Activated CD8-positive, alpha-beta T cell treated with anti-CD3 and anti-CD28 coated beads, Interleukin-2, amount 10 ng/mL, durations not matched to agents 7 days and 5 days (primary cell): ENCODE data around the gene RPEL1. TPM values are rescaled to one million over a fixed set of nuclear protein-coding genes. Genes with fewer than 3 reads are reported as not detected.
"Not testable (repeated sequence)": the region's sequence is repeated elsewhere in the genome, so short reads cannot be mapped to it uniquely, and the experiment has no call there.

Experiments used
- ATAC-seq: fragments of 150-1000 bp; cut with Tn5 transposase; one replicate; pipeline ENCODE4 v1.10.0; 2021; ENCODE audit warnings: moderate library complexity
- CTCF ChIA-PET: fragments of 350-600 bp; sonication (Branson Sonifier 250); formaldehyde crosslinking; loops from one replicate; lab custom pipeline; 2021; ENCODE audit warnings: antibody characterized with exemption; lab: Charles Lee
- POLR2A ChIA-PET: fragments of 350-600 bp; sonication (Branson Sonifier 250); formaldehyde crosslinking; loops from one replicate; lab custom pipeline; 2021; ENCODE audit warnings: antibody characterized with exemption; lab: Charles Lee
- DNase-seq: peaks from one replicate; pipeline ENCODE4 v3.0.0-alpha.2; 2020
- H3K27ac Mint-ChIP-seq: one replicate; pipeline ENCODE4 v1.8.0; 2021; ENCODE audit warnings: mild to moderate bottlenecking, mixed read lengths
- H3K27me3 Mint-ChIP-seq: one replicate; pipeline ENCODE4 v1.8.0; 2021; ENCODE audit warnings: low read depth, mixed read lengths
- H3K36me3 Mint-ChIP-seq: one replicate; pipeline ENCODE4 v1.8.0; 2021; ENCODE audit warnings: low read depth, mixed read lengths
- H3K4me1 Mint-ChIP-seq: one replicate; pipeline ENCODE4 v1.8.0; 2021; ENCODE audit warnings: low read depth, mixed read lengths
- H3K4me3 Mint-ChIP-seq: one replicate; pipeline ENCODE4 v1.8.0; 2021; ENCODE audit warnings: mild to moderate bottlenecking, mixed read lengths
- H3K9me3 Mint-ChIP-seq: one replicate; pipeline ENCODE4 v1.8.0; 2022; ENCODE audit warnings: mixed read lengths; ENCODE audit not compliant: insufficient read depth
- total RNA-seq, 2 experiments: library from RNA; stranded (reverse); gene quantifications; one replicate each; pipeline ENCODE4 v1.2.3, GENCODE V29; 2021

Gene RPEL1
- total RNA-seq: under 1 TPM in 1 of 2 experiments, not detected in 1; 0.16 TPM

DNA sequence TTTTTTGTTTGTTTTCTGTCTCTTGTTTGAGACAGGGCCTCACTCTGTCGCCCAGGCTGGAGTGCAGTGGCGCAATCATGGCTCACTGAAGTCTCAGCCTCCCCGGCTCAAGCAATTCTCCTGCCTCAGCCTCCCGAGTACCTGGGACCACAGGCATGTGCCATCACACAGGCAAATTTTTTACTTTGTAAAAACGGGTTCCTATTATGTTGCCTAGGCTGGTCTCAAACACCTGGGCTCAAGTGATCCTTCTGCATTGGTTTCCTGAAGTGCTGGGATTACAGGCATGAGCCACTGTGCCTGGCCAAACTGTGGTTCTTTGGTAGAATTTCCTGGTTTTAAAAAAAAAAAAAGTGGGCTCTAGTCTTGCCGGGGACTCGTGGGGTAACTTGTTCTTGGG is at the start of gene RPEL1:
Gene RPEL1, plus strand, starts transcription at position 301 of the 400 bp plus-strand sequence. CDS start 110 bp downstream, outside the sequence.
- H3K36me3 Mint-ChIP-seq, ATAC-seq, H3K27ac Mint-ChIP-seq, H3K4me3 Mint-ChIP-seq, H3K27me3 Mint-ChIP-seq, H3K9me3 Mint-ChIP-seq, DNase-seq, POLR2A ChIA-PET: not testable (repeated sequence)
- peaks cover 13% of the 10 kb centered on the region for H3K4me1 Mint-ChIP-seq
- CTCF ChIA-PET: interaction anchor here (1.4 to 4.5 kb wide), 5 partner anchors 142 to 328 kb away, joined by 7 to 46 read pairs (median 10); partner anchors contain the start of gene CNNM2

DNA sequence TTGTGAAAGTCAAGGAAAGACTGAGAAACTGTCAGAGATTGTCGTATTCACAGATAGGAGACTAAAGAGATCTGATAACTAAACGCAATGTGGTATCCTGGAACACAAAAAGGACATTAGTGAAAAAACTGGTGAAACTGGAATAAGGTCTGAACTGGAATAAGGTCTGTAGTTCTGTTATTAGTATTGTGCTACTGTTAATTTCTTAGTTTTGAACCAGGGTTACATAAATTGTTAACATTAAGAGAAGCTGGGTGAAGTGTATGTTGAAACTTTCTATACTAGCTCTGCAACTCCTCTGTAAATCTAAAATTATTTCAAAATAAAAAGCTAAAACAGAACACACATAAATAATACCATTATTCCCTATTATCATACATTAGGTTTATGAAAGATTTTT is 49.2 kb upstream of the RPEL1 start:
- H3K4me1 Mint-ChIP-seq: peaks cover 33% of the 10 kb centered on the region
- no peaks in the 10 kb centered on the region for H3K9me3 Mint-ChIP-seq
- H3K36me3 Mint-ChIP-seq: peaks cover 9% of the 10 kb centered on the region
- H3K4me3 Mint-ChIP-seq: no peak overlapping the region
- H3K27me3 Mint-ChIP-seq: peaks cover 3% of the 10 kb centered on the region
- ChIA-PET CTCF (interaction anchor here (1.3 kb wide), 1 partner anchor 48 kb away, joined by 5 read pairs; no protein-coding TSS in a partner anchor), POLR2A (interaction anchor here (1.2 kb wide), 1 partner anchor 13 kb away, joined by 3 read pairs; no protein-coding TSS in a partner anchor)
- H3K27ac Mint-ChIP-seq: no peak overlapping the region
- ATAC-seq (no peak), DNase-seq (no peak)

DNA sequence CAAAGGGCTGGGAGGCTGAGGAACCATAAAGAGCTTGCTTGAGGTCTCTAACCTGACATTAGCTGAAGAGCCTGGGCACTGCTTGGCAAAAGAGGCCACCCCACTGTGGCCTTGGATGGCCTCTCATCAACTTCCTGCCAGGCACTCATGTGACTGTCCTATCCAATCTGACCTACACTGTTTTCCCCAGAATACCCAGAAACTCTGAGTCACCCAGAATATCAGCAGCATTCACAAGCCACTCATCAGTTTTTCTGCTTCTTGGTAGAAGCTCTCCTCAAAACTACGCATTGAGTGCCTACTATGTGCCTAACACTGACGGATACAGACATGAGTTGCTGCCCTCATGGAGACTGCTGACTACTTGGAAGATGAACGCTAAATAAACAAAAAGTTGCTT is 48.5 kb upstream of the RPEL1 start:
- H3K4me3 Mint-ChIP-seq: no peak overlapping the region
- peaks cover 26% of the 10 kb centered on the region for H3K4me1 Mint-ChIP-seq
- DNase-seq (peak; percentile 24), ATAC-seq (no peak)
- CTCF ChIA-PET: interaction anchor here (1.3 kb wide), 1 partner anchor 47 kb away, joined by 5 read pairs; no protein-coding TSS in a partner anchor
- peaks cover 3% of the 10 kb centered on the region for H3K27me3 Mint-ChIP-seq
- H3K36me3 Mint-ChIP-seq: peaks cover 3% of the 10 kb centered on the region
- H3K27ac Mint-ChIP-seq: no peak overlapping the region
- no peaks in the 10 kb centered on the region for H3K9me3 Mint-ChIP-seq
- POLR2A ChIA-PET: interaction anchor here (1.2 kb wide), 1 partner anchor 14 kb away, joined by 3 read pairs; no protein-coding TSS in a partner anchor

DNA sequence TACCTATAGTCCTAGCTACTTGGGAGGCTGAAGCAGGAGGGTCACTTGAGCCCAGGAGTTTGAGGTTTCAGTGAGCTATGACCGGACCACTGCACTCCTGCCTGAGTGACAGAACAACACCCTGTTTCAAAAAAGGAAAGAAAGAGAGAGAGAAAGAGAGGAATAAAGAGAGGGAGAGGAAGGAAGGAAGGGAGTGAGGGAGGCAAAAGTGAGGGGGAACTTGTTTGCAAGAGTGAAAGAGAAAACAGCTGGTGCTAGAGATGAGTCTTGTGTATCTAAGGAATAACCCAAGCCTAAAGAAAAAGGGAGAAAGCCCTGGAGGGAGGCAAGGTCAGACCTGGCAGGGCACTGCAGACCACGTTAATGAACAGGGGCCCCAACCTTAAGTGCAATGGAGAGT is 47.8 kb upstream of the RPEL1 start:
- Mint-ChIP-seq H3K9me3 (no peaks in the 10 kb centered on the region), H3K4me1 (peaks cover 25% of the 10 kb centered on the region), H3K27ac (no peak overlapping the region), H3K27me3 (peaks cover 4% of the 10 kb centered on the region), H3K36me3 (peaks cover 3% of the 10 kb centered on the region), H3K4me3 (no peak overlapping the region)
- DNase-seq (no peak), ATAC-seq (no peak)
- ChIA-PET POLR2A (no interaction called here), CTCF (no interaction called here)

DNA sequence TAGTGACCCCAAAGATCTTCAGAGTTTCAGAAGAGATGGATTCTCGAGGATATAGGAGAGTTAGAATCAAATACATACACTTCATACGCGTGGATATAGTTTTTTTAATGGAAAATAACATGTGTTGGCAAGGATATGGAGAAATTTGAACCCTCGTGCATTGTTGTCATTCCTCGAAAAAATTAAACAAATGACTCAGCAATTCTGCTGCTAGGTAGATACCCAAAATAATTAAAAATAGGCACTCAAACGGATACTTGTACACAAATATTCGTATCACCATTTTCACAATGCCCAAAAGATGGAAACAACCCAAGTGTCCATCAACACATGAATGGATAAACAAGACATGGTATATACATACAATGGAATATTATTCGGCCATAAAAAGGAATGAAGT is 47.0 kb upstream of the RPEL1 start:
- H3K4me3 Mint-ChIP-seq: no peak overlapping the region
- H3K27ac Mint-ChIP-seq: no peak overlapping the region
- POLR2A ChIA-PET: no interaction called here
- CTCF ChIA-PET: no interaction called here
- H3K27me3 Mint-ChIP-seq: peaks cover 6% of the 10 kb centered on the region
- no peak for DNase-seq
- ATAC-seq: no peak
- no peaks in the 10 kb centered on the region for H3K9me3 Mint-ChIP-seq
- H3K36me3 Mint-ChIP-seq: peaks cover 3% of the 10 kb centered on the region
- H3K4me1 Mint-ChIP-seq: peaks cover 20% of the 10 kb centered on the region

DNA sequence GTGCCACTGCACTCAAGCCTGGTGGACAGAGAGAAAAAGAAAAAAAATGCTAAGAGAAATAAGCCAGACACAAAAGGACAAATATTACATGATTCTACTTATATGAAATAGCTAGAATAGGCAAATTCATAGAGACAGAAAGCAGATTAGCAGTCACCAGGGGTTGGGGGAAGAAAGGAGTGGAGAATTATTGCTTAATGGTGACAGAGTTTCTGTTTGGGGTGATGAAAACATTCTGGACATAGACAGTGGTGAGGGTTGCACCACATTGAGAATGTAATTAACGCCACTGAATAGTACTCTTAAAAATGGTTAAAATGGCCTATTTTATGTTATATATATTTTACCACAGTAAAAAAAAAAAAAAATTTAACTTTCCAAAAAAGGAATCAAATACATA is 46.2 kb upstream of the RPEL1 start:
- H3K27me3 Mint-ChIP-seq: peaks cover 6% of the 10 kb centered on the region
- DNase-seq (no peak), ATAC-seq (no peak)
- no peak overlapping the region for H3K4me3 Mint-ChIP-seq
- ChIA-PET POLR2A (no interaction called here), CTCF (no interaction called here)
- H3K27ac Mint-ChIP-seq: no peak overlapping the region
- peaks cover 3% of the 10 kb centered on the region for H3K36me3 Mint-ChIP-seq
- peaks cover 16% of the 10 kb centered on the region for H3K4me1 Mint-ChIP-seq
- H3K9me3 Mint-ChIP-seq: no peaks in the 10 kb centered on the region

DNA sequence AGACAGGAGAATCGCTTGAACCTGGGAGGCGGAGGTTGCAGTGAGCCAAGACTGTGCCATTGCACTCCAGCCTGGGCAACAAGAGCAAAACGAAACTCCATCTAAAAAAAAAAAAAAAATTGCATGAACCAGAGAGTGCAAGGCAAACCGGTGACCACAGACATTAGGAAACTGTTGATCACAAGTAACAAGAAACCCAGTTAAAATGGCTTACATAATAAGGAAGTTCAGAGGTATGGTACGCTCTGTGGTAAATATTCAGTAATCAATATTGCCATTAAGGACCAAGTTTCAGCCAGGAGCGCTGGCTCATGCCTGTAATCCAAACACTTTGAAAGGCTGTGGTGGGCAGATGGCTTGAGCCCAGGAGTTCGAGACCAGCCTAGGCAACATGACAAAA is 43.4 kb upstream of the RPEL1 start:
- ChIA-PET POLR2A (no interaction called here), CTCF (no interaction called here)
- H3K27me3 Mint-ChIP-seq: peaks cover 10% of the 10 kb centered on the region
- no peak overlapping the region for H3K27ac Mint-ChIP-seq
- DNase-seq: no peak
- no peaks in the 10 kb centered on the region for H3K9me3 Mint-ChIP-seq
- H3K4me1 Mint-ChIP-seq: peaks cover 7% of the 10 kb centered on the region
- no peak for ATAC-seq
- no peaks in the 10 kb centered on the region for H3K36me3 Mint-ChIP-seq
- no peak overlapping the region for H3K4me3 Mint-ChIP-seq

DNA sequence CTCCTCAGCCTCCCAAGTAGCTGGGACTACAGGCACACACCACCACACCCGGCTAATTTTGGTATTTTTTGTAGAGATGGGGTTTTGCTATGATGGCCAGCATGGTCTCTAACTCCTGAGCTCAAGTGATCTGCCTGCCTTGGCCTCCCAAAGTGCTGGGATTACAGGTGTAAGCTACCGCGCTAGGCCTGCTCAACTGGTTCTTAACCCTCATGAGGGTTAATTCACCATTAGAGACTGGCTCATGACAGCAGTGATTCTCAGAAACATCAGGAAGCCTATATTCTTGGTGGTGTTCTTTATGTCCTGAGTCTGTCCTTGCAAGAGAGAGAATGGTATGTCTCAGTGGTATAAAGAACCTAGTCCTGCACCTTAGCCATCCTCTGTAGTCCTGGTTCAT is 42.2 kb upstream of the RPEL1 start:
- no peaks in the 10 kb centered on the region for H3K4me1 Mint-ChIP-seq
- DNase-seq (no peak), ATAC-seq (no peak)
- POLR2A ChIA-PET: interaction anchor here (0.9 kb wide), 1 partner anchor 11 kb away, joined by 4 read pairs; no protein-coding TSS in a partner anchor
- no peak overlapping the region for H3K4me3 Mint-ChIP-seq
- CTCF ChIA-PET: no interaction called here
- no peaks in the 10 kb centered on the region for H3K9me3 Mint-ChIP-seq
- no peak overlapping the region for H3K27ac Mint-ChIP-seq
- H3K36me3 Mint-ChIP-seq: no peaks in the 10 kb centered on the region
- peaks cover 10% of the 10 kb centered on the region for H3K27me3 Mint-ChIP-seq

DNA sequence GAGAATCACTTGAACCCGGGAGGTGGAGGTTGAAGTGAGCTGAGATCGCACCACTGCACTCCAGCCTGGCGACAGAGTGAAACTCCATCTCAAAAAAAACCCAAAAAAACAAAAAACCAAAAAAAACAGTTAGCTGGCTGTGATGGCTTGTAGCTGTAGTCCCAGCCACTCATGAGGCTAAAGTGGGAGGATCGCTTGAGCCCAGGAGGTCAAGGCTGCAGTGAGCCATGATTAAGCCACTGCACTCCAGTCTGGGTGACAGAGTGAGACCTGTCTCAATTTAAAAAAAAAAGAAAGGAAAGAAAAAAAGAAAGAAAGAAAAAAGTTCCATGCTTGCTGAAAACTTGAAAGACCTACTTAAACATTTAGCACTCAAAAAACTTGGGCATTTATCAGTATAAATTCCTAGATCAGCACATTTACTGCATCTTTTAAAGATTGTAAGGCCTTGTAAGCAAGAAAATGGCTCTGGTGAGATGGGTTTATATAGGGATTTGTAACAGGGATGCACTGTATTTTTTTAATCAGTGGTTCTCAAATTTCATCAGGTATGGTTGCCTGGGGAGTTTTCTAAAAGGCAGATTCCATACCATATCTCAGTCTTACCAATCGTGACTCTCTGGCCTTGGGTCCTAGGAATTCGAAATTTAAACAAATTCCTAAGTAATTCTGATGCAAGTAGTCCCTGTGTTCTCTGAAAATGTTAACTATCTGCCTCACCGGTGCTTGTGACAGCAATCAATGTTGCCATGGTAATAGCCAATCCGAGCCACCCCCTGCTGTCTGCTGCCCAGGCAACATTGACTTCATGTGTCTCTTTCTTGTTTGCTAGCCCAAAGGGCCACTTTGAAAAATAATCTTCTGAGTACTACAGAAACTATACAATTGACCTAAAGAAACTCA is 41.1 kb upstream of the RPEL1 start:
- CTCF ChIA-PET: no interaction called here
- POLR2A ChIA-PET: interaction anchor here (0.6 kb wide), 1 partner anchor 35 kb away, joined by 3 read pairs; no protein-coding TSS in a partner anchor

DNA sequence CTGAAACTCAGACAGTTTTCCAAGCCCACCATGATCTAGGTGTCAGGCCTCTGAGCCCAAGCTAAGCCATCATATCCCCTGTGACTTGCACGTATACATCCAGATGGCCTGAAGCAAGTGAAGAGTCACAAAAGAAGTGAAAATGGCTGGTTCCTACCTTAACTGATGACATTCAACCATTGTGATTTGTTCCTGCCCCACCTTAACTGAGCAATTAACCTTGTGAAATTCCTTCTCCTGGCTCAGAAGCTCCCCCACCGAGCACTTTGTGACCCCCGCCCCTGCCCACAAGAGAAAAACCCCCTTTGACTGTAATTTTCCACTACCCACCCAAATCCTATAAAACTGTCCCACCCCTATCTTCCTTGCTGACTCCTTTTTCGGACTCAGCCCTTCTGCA is 40.3 kb upstream of the RPEL1 start:
- H3K4me1 Mint-ChIP-seq, H3K27ac Mint-ChIP-seq, H3K4me3 Mint-ChIP-seq, POLR2A ChIA-PET, H3K27me3 Mint-ChIP-seq, ATAC-seq, DNase-seq, H3K9me3 Mint-ChIP-seq, H3K36me3 Mint-ChIP-seq, CTCF ChIA-PET: not testable (repeated sequence)

More for the DNA sequence above, 41.1 kb upstream of the RPEL1 start:
- no peak overlapping the region for H3K4me3 Mint-ChIP-seq
- no peaks in the 10 kb centered on the region for H3K4me1 Mint-ChIP-seq
- no peak overlapping the region for H3K27ac Mint-ChIP-seq
- ATAC-seq (no peak), DNase-seq (no peak)
- H3K27me3 Mint-ChIP-seq: peaks cover 10% of the 10 kb centered on the region
- no peaks in the 10 kb centered on the region for H3K36me3 Mint-ChIP-seq
- H3K9me3 Mint-ChIP-seq: no peaks in the 10 kb centered on the region

DNA sequence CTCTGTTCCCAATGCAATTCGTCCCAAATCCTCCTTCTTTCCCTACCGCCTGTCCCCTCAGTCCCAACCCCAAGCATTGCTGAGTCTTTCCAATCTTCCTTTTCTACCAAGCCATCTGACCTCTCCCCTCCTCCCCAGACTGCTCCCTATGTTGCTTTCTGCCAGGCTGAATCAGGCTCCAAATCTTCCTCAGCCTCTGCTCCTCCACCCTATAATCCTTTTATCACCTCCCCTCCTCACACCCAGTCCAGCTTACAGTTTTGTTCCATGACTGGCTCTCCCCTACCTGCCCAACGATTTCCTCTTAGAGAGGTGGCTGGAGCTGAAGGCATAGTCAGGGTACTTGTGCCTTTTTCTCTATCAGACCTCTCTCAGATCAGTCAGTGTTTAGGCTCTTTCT is 39.0 kb upstream of the RPEL1 start:
- H3K4me3 Mint-ChIP-seq, H3K9me3 Mint-ChIP-seq, POLR2A ChIA-PET, ATAC-seq, H3K36me3 Mint-ChIP-seq, H3K27ac Mint-ChIP-seq, H3K4me1 Mint-ChIP-seq, DNase-seq, H3K27me3 Mint-ChIP-seq, CTCF ChIA-PET: not testable (repeated sequence)

DNA sequence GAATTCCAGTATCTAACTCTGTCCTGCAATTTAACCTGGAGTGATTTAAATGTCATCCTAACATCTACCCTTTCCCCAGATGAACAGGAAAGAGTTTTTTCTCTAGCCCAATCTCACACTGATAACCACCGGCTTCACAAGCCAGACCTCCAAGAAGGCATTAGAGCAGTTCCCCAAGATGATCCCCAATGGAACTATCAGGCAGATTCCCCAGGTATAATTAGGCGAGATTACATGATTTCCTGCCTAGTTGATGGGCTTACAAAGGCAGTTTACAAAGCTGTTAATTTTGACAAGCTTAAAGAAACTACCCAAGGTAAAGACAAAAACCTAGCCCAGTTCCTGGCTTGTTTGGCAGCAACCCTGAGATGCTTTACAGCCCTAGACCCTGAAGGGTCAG is 38.5 kb upstream of the RPEL1 start:
- CTCF ChIA-PET: no interaction called here
- Mint-ChIP-seq H3K9me3 (no peaks in the 10 kb centered on the region), H3K36me3 (no peaks in the 10 kb centered on the region), H3K27me3 (peaks cover 7% of the 10 kb centered on the region), H3K27ac (no peak overlapping the region), H3K4me1 (no peaks in the 10 kb centered on the region), H3K4me3 (no peak overlapping the region)
- POLR2A ChIA-PET: no interaction called here
- no peak for ATAC-seq
- no peak for DNase-seq
